ENCODE results near the gene B4GALT7. TPM values are rescaled to one million over a fixed set of nuclear protein-coding genes. Genes with fewer than 3 reads are reported as not detected.

B4GALT7 gene
- total RNA-seq, 1 experiment from 2014 or later: 21.7 TPM

GRCh38 chr5:177612215-177612673, 12.3 kb downstream of the B4GALT7 start (continued):
- TF ChIP-seq FOXP4 (CRISPR knock-in tag; IDR thresholded peaks at IDR 0.05) (no peak), NR2C2 (CRISPR knock-in tag; IDR thresholded peaks at IDR 0.05) (no peak), ZSCAN18 (CRISPR knock-in tag; IDR thresholded peaks at IDR 0.05) (no peak), PRDM15 (CRISPR knock-in tag; IDR thresholded peaks at IDR 0.05) (no peak), GTF2I (CRISPR knock-in tag; conservative IDR thresholded peaks at IDR 0.05) (no peak), GABPB1 (CRISPR knock-in tag; IDR thresholded peaks at IDR 0.05) (no peak)
- TF ChIP-seq, protein P1, sequence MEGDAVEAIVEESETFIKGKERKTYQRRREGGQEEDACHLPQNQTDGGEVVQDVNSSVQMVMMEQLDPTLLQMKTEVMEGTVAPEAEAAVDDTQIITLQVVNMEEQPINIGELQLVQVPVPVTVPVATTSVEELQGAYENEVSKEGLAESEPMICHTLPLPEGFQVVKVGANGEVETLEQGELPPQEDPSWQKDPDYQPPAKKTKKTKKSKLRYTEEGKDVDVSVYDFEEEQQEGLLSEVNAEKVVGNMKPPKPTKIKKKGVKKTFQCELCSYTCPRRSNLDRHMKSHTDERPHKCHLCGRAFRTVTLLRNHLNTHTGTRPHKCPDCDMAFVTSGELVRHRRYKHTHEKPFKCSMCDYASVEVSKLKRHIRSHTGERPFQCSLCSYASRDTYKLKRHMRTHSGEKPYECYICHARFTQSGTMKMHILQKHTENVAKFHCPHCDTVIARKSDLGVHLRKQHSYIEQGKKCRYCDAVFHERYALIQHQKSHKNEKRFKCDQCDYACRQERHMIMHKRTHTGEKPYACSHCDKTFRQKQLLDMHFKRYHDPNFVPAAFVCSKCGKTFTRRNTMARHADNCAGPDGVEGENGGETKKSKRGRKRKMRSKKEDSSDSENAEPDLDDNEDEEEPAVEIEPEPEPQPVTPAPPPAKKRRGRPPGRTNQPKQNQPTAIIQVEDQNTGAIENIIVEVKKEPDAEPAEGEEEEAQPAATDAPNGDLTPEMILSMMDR (IDR thresholded peaks at IDR 0.05): no peak

GRCh38 chr5:177620560-177620959, 20.6 kb downstream of the B4GALT7 start:
- ChIA-PET CTCF (no interaction called here), POLR2A (no interaction called here)
- H3K9me3 Mint-ChIP-seq: no peaks in the 10 kb centered on the region
- no peaks in the 10 kb centered on the region for H3K27me3 Mint-ChIP-seq (ENCODE audit: low read depth)
- H3K27ac Mint-ChIP-seq: no peak overlapping the region
- no peak for DNase-seq (ENCODE audit: low spot score)
- H3K36me3 Mint-ChIP-seq: peaks cover 22% of the 10 kb centered on the region
- ATAC-seq: no peak
- H3K4me1 Mint-ChIP-seq: no peaks in the 10 kb centered on the region
- no peak overlapping the region for H3K4me3 Mint-ChIP-seq
- TF ChIP-seq ZNF671 (CRISPR knock-in tag; IDR thresholded peaks at IDR 0.05) (no peak), NFATC4 (CRISPR knock-in tag; IDR thresholded peaks at IDR 0.05) (no peak), NR1H2 (CRISPR knock-in tag; IDR thresholded peaks at IDR 0.05) (no peak), ATF6 (CRISPR knock-in tag; IDR thresholded peaks at IDR 0.05) (no peak), GABPB1 (CRISPR knock-in tag; IDR thresholded peaks at IDR 0.05) (no peak), NFYB (CRISPR knock-in tag; conservative IDR thresholded peaks at IDR 0.05; ENCODE audit: low read depth) (no peak), JAZF1 (CRISPR knock-in tag; IDR thresholded peaks at IDR 0.05) (no peak), SP1 (CRISPR knock-in tag; conservative IDR thresholded peaks at IDR 0.05) (no peak), NFE2L1 (CRISPR knock-in tag; IDR thresholded peaks at IDR 0.05) (no peak), ZNF396 (CRISPR knock-in tag; IDR thresholded peaks at IDR 0.05; ENCODE audit: borderline replicate concordance) (no peak)
- TF ChIP-seq, protein P2, sequence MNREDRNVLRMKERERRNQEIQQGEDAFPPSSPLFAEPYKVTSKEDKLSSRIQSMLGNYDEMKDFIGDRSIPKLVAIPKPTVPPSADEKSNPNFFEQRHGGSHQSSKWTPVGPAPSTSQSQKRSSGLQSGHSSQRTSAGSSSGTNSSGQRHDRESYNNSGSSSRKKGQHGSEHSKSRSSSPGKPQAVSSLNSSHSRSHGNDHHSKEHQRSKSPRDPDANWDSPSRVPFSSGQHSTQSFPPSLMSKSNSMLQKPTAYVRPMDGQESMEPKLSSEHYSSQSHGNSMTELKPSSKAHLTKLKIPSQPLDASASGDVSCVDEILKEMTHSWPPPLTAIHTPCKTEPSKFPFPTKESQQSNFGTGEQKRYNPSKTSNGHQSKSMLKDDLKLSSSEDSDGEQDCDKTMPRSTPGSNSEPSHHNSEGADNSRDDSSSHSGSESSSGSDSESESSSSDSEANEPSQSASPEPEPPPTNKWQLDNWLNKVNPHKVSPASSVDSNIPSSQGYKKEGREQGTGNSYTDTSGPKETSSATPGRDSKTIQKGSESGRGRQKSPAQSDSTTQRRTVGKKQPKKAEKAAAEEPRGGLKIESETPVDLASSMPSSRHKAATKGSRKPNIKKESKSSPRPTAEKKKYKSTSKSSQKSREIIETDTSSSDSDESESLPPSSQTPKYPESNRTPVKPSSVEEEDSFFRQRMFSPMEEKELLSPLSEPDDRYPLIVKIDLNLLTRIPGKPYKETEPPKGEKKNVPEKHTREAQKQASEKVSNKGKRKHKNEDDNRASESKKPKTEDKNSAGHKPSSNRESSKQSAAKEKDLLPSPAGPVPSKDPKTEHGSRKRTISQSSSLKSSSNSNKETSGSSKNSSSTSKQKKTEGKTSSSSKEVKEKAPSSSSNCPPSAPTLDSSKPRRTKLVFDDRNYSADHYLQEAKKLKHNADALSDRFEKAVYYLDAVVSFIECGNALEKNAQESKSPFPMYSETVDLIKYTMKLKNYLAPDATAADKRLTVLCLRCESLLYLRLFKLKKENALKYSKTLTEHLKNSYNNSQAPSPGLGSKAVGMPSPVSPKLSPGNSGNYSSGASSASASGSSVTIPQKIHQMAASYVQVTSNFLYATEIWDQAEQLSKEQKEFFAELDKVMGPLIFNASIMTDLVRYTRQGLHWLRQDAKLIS (CRISPR knock-in tag; IDR thresholded peaks at IDR 0.05; ENCODE audit: borderline replicate concordance): no peak
- TF ChIP-seq, protein P3, sequence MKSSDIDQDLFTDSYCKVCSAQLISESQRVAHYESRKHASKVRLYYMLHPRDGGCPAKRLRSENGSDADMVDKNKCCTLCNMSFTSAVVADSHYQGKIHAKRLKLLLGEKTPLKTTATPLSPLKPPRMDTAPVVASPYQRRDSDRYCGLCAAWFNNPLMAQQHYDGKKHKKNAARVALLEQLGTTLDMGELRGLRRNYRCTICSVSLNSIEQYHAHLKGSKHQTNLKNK (CRISPR knock-in tag; IDR thresholded peaks at IDR 0.05): no peak
- TF ChIP-seq, protein P1 (IDR thresholded peaks at IDR 0.05): no peak
